GM21576 (cell line): ENCODE data around the gene CFAP61.

ENCODE experiments used
- ATAC-seq: cut with Tn5 transposase; IDR thresholded peaks from one replicate; pipeline ENCODE4 v1.9.1; 2021; ENCODE audit warnings: mild to moderate bottlenecking, moderate library complexity; ENCODE audit not compliant: unreplicated experiment

Gene CFAP61

DNA sequence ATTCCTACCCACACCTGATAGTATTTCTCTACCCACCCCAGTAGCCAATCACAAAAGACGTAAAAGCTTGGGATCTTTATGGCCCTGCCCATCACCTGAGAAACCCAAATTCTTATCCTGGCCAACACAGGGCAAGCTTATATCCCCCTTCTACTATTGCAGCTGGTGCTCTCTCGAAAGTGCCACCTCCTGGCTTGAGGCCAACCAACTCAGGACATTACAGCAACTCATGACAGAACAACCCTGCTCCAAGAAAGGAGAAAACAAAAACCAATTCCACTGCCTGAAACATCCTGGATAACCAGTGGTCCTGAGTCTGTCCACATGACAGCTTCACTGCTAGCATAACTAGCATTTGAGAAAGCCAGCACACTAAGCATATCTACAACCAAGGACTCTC lies 97.9 kb downstream of the CFAP61 start:
- ATAC-seq, result no peak

DNA sequence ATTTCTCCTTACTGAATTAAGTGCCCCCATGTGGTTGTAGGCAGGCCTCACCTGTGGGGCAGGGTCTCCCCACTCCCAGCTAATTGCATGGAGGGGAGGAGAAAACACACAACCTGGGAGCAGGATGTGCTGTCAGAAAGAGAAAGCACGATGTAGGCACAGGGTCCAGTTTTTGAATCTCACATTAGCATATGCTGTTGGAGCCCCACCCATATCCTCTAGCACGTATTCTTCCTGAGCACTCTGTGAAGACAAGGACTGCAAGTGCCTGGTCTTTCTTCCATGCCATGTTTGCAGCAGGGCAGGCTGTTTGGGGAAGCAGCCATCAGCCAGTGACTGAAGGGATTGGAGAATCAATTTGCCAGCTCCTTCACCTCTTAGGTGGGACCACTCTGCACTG lies 108.2 kb downstream of the CFAP61 start:
- ATAC-seq, result no peak

DNA sequence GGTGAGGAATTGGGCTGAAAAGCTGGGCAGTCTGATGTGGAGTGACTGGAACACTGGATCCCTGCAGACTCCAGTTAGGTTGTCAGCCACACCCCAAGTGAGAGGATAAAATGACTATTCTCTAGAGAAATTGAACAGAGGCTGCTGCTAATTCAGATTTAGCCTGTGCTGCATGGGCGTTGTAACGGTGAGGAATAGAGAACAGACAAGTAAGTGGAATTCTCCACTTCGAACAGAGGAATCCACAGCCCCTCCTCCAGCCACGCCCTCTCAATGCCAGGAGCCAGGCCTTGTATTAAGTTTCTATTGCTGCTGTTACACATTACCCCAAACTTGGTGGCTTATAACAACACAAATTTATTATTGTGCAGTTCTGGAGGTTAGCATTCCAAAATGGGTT lies 109.3 kb downstream of the CFAP61 start:
- no peak for ATAC-seq

DNA sequence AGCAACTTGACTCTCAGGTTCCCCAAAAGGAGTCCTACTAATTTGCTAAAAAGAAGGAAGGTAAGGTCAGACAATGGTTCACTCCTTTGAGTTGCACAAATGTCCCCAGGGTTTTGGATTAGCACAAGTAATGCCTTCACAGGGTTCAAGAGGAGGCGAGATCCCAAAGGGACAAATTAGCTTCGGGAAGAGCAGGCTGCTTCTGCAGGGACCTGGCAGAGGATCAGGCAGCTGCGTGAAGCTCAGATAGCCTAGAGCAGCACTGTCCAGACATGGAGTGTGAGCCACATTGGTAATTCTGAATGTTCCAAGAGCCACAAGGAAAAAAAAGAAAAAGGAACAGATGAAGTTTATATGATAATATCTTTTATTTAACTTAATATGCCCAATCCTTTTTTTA lies 115.4 kb downstream of the CFAP61 start:
- ATAC-seq, result no peak

DNA sequence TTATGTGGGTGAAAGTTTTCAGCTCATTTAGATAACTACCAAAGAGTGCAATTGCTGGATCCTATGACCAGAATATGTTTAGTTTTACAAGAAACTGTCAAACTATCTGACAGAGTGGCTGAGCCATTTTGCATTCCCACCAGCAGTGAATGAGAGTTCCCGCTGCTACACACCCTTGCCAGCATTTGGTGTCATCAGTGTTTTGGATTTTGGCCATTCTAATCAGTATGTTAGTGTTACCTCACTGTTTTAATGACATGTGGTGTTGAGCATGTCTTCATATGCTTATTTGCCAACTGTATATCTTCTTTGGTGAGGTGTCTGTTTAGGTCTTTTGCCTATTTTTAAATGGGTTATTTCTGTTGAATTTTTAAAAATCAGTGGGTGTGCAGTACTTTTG lies 120.9 kb downstream of the CFAP61 start:
- ATAC-seq, result no peak

DNA sequence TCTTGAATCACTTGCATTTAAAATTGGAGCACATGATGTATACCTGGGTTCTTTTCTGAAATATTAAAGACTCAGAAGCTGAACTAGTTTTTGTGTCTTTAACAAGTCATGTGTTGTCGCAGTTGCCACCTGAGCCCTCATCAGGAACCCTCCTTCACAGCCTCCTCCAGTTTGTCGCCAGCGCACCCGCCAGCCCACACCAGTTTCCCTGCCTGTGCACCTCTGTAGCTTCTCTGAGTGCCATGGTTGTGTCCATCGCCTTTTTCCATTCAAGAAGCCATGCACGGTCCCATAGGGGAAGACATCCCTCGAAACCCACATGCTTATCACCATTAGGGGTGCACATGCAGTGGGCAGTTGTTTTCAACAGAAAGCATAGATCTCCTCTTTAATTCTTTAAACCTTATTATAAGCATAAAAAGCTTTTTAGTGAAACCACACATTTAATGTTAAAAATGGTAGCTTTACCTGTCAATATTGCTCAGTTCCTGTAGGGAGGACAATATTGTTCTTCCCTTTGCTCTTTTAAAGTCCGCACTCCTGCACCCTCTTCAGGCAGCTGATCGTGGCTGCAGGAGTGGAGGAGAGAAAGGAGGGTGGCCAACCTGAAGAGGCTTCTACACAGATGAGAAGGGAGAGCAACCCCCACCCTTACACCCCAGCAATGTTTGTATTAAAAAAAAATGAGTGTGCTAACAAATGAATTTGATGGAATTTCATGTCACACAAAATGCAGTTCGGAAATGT lies 121.9 kb downstream of the CFAP61 start:
- no peak for ATAC-seq

DNA sequence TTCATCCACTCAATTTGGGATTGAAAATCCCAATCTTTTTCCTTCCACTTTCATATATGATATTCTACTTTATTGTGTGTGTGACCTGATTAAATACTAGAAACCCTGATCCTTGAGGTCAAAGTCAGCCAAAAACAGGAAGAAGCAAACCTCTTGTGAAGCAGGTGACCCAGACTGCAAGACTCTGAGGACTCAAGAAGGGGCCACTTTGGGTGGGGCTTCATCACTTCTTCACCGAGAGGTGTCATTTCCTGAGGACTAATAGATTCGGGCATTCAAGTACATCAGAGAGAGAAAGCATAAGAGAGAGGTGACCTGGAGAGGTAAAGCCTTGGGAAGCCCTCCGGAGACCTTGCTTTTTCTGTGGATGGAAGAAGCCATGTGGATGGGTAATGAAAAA lies 129.0 kb downstream of the CFAP61 start:
- no peak for ATAC-seq

DNA sequence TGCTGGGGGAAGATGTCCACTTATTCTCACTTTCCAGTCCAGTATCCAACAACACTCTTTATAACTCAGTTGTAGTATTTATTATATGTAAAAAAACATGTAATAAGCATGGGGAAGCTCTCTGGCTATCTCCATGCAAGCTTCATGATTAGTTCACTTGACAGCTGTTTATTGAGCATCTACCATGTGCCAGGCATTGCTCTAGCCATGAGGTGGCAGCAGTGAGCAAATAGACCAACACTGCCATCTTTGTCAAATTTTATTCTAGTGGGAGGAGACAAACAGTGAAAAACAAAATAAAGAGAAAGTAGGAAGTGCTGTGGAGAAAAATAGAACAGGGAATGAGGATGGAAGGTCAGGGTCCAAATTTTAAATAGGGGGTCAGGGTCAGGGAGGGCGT lies 131.8 kb downstream of the CFAP61 start:
- ATAC-seq, result no peak

DNA sequence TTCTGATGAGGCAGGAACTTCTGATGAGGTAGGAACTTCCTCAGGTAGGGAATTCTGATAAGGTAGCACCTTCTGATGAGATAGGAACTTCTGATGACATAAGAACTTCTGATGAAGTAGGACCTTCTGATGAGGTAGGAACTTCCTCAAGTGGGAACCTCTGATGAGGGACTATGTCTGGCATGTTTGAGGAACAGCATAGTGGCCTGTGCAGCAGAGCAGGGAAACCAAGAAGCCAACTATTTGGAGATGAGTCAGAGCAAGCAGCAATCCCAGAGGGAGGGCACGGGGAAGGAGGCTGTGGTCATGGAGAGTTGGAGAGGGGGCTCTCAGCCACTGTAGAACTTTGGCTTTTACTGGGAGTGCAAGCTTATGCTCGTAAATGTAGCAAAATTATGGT lies 132.4 kb downstream of the CFAP61 start:
- no peak for ATAC-seq

DNA sequence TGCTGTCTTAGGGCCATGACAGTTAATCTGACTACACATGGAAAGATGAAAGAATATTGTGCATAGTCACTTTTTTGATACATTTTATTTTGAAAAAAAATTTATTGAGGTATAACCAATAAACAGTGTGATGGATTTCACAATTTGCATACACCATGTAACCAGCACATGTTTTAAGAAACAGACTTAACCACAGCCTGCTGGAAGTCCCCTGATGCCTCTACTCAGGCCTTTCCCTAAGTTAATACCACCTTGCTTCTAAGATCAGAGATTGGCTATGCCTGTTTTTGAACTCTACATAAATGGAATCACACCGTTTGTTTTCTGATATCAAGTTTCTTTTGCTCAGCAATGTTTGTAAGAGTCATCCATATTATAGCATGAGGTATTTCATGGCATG lies 136.3 kb downstream of the CFAP61 start:
- ATAC-seq, result no peak

DNA sequence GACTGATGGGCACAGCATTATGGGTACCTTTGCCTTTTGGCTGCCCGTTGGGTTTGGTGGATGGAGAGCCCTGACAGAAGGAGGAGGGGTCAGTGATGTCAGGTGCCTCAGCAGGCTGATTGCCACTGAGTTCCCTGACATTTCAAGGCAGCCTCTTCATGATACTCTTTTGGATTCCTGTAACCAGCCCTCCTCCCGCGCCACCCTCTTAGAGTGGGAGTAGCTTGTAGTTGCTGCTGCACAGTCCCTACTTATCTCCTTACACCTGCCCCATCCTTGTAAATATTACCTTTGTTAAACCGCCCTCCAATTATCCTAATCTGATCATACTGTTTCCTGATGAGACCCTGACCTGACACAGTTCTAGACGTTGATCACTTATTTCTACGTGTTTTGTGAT lies 140.0 kb downstream of the CFAP61 start:
- ATAC-seq, result no peak

DNA sequence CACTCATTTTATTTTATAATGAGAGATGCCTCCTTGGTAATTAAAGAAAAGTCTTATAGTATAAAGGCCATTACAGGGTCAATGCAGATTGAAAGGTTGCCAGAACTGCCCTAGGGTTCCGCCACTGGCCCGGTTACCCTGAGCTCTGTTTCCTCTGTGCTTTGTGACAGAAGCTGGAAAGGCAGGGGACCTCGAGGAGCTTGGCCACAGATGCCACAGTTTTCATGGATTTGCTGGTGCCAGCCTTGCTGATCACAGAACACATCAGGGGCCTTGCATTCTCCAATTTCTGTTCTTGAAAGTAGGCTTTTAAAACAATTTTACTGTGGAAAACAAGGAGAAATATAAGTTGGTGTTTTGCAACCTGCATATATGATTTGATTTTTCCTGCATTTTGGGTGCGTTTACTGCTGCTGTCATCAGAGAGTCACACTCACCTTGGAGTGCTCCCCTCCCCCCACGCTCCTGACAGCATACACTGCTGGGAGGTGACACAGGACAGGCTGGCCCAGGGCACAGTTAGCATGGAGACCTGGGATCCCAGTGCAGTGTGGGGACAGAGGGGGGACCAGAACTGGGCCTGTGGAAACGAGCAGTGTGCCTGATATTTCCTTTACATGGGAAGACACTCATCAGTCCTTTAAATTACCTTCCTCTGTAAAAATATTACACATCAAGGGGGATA lies 142.8 kb downstream of the CFAP61 start:
- no peak for ATAC-seq

DNA sequence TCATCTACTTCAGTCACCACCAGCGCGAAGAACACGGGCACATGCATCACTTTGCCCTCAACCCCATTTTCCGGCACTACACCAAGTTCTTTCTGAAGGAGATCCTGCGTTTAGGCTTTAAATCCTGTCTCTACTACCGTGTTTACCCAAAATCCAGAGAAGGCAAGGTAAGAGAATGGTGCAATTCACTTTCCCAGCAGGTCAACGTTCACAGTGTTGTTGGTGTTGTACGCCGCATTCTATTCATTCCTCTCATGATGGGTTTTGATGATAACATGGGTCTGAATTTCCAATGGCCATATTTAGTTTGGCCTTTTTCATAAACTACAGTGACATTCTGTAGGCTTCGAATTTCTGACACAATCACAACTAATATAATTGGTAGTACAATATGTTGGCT lies 144.3 kb downstream of the CFAP61 start:
- no peak for ATAC-seq

DNA sequence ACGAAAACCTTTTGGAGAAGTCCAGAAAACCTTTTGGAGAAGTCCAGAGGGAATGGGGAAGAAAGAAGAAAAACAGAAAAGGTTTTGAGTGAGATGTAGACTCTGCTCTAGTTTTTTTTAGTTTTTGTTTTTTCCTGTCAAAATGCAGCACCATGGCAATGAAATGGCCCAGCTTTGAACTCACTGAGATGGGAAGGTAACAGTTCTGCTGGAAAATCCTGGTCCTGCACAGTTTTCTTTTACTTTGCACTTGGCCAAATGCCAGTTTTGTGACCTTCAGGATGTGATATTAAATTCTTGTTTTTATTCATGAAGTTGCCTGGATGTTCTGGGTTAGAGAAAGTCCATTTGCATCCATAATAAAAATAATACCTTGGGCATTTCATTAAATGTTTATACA lies 145.7 kb downstream of the CFAP61 start:
- no peak for ATAC-seq

DNA sequence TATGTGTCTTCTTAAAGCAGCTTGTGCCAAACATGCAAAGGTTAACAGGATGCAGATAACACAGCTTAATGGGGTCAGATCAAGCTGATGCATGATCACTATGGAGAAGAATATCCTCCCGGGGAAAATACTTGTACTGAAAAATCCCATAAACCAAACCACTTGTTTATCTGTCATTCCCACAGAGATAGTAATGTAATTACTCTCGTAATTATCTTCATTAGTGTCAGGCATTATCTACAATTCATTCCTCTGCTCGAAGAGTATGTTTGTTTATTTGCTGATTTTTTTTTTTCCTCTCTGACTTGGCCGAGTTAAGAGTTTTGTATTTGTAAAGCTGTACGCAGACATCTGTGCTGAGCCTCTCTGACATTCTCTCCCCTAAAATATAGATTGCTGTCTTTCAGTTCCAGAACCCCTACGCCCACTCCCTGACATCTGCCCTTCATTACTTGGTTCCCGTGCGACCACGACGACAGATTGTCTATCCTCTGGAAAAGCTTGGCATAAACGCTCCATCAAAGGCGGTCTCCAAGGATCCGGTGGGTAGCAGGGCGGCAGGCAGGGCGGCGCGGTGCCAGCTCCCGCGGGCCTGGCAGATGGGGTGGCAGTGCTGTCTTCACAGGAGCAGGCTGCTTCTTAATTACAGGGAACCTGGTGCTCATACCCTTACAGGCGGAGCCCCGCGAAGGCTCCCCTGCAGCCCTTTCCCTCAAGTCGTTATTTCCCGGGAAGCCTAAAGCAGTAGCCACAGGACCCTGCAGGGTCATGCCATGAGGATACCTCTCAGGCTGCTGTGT lies 147.2 kb downstream of the CFAP61 start:
- ATAC-seq, result no peak

DNA sequence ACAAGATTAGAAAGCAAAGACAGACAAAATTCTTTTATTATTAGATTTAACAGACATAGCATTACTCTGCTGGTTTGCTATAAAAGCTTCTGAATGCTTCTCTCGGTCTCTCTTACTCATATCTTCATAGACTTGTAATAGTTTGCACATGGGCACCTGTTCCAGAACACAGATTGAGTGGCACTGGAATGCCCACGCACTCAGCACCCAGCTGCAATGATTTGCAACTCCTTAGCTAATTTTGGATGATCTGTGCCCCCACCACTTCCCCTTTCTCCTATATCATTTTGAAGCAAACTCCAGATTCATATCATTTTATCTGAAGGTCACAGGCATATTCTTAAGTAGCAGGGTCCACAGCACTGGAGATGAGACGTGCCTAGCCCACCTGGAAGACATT lies 148.8 kb downstream of the CFAP61 start:
- ATAC-seq, result no peak

DNA sequence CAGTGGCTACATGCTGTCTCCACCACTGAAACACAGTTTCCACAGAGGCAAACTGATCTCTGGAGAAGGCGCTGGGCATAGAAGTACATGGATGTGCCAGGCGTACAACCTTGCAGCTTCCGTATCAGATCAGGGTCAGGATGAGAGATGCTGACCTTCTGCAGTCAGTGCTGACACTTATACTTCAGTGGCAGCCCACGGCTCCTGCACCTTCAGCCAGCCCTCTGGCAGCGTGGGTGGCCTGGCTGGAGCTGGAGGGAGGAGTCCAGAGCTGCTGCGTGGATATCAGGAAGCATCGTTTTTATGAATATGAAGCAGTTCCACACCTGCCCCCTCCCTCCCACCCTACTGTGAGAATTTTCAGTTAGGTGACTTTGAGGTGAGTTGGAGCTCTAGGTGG lies 149.3 kb downstream of the CFAP61 start:
- no peak for ATAC-seq

DNA sequence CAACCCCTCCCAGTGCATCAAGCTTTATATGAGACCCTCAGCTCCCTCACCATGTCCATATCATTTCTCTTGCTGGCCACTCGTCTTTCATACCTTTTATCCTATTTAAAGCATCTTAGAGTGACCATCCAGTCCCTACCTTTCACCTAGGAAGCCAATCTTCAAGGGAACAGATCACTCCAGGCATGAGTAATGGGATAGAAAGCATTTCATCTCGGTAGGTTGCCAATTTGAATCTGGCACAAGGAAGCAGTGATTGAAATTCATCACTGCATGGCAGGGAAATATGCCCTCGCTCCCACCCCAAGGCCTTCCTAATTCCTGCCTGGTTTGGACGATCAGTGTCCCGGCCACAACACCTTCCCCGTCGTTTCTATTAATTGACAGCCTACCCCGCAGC lies 150.4 kb downstream of the CFAP61 start:
- ATAC-seq, result no peak

DNA sequence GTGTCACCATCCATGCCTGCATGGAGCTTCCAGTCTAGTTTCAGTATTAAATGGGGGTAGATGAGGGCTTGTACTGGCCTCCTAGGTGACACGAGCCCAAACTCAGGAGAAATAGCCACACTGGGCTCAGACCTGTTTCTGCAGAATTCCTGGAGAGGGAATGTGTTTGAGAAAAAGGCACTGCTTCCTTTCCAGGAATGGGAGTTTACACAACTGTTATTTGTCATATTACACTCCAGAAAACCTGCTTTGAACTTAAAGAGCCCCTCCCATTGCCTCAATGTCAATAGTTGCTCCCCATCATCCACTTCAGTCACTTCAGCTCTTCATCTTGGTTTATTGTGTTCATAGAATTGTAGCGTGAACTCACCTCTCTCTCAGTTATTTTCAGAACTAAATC lies 151.5 kb downstream of the CFAP61 start:
- ATAC-seq, result no peak

DNA sequence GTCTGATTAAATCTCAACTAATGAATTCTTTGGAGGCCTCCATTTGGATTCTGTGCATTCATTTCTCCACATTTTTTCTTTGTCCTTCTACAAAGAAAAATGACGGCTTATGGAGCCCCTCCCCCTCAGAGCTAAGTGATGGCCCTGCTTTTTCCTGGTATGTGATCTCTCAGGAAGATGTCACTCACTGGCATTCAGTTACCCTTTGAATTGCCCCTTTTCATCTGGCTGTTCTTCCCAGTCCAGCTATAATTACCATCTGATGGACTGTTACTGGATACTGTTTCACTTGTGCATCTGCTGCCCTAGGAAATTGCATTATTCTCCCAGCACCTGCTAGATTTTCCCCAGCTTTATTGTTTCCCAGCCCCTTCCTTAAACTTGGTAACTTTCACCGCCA lies 151.9 kb downstream of the CFAP61 start:
- no peak for ATAC-seq

DNA sequence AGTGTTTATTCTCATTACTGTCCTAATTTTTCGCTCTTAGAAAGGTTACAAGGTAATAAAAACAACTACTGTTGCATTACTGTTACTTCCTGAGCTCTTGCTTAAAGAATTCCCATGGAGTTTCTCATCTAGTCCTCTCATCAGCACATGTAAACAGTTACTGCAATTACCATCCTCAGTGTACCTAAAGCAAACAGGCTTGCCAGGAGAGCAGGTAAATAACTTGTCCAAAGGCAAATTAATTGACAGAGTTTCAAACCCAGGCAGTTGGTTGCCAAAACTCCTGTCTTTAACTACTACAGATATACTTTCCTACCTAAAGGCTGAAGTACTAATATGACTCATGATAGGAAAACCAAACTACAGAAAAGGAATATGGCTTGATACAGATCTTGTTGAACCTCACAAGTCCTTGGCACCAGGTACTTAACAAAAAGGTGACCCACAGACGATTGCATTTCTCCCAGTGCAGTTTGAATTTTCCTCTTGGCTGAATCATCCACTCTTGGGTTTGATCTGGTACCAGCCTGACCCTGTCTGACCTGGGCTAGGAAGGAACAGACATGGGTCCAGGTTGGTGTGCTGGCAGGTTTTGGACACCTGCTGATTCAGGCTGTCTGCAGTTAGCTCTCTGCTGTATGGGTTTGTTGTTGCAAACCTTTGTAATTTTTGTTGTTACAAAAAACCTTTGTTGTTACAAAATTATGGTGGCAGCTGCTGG lies 153.0 kb downstream of the CFAP61 start:
- ATAC-seq, result no peak
